ENCODE data around the gene LRRC4B. TPM values are rescaled to one million over a fixed set of nuclear protein-coding genes. Genes with fewer than 3 reads are reported as not detected.

The LRRC4B gene
- total and polyA plus RNA-seq, 12 donors = 0.07 to 24.1 (median 1.3) TPM

DNA sequence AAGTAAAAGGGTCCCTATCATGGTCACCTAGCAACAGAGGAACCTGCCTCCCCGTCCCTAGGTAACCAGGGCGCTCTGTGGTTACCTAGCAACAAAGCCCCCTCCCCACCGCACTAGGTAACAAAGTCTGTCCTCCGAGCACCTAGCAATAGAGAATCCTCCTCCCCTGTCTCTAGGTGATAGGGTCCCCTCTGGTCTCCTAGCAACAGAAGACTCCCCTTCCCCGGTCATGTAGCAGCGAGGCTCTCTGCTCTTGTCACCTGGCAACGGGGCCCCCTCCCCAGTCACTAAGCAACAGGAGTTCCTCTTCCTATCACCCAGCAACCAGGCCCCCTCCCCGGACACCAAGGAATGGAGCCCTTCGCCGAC, 57.6 kb downstream of the LRRC4B start:
- Histone ChIP-seq H3K4me3 (peak overlapping the region; percentile 39 to 76 (median 56)), H3K9me3 (replicated peaks in 1 of 3) (no peaks in the 10 kb centered on the region), H3K4me1 (replicated peaks in 1 of 2) (peaks cover 8% of the 10 kb centered on the region in 2 donors), H3K27ac (peak overlapping the region in 3 of 5 donors; percentile 11 to 78 (median 62)), H3K36me3 (replicated peaks in 1 of 2) (no peaks in the 10 kb centered on the region), H3K27me3 (no peaks in the 10 kb centered on the region)
- no peak for TF ChIP-seq POLR2A (IDR thresholded peaks at IDR 0.05)
- TF ChIP-seq, protein P1, sequence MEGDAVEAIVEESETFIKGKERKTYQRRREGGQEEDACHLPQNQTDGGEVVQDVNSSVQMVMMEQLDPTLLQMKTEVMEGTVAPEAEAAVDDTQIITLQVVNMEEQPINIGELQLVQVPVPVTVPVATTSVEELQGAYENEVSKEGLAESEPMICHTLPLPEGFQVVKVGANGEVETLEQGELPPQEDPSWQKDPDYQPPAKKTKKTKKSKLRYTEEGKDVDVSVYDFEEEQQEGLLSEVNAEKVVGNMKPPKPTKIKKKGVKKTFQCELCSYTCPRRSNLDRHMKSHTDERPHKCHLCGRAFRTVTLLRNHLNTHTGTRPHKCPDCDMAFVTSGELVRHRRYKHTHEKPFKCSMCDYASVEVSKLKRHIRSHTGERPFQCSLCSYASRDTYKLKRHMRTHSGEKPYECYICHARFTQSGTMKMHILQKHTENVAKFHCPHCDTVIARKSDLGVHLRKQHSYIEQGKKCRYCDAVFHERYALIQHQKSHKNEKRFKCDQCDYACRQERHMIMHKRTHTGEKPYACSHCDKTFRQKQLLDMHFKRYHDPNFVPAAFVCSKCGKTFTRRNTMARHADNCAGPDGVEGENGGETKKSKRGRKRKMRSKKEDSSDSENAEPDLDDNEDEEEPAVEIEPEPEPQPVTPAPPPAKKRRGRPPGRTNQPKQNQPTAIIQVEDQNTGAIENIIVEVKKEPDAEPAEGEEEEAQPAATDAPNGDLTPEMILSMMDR (IDR thresholded peaks at IDR 0.05) = no peak
- intact Hi-C loops (cut with DNase I) = no loop called here
- DNase-seq = no peak
- WGBS, 4 donors = 0 to 5% (median 3%) methylated on average over 1 to 10 of the region's 10 CpGs

DNA sequence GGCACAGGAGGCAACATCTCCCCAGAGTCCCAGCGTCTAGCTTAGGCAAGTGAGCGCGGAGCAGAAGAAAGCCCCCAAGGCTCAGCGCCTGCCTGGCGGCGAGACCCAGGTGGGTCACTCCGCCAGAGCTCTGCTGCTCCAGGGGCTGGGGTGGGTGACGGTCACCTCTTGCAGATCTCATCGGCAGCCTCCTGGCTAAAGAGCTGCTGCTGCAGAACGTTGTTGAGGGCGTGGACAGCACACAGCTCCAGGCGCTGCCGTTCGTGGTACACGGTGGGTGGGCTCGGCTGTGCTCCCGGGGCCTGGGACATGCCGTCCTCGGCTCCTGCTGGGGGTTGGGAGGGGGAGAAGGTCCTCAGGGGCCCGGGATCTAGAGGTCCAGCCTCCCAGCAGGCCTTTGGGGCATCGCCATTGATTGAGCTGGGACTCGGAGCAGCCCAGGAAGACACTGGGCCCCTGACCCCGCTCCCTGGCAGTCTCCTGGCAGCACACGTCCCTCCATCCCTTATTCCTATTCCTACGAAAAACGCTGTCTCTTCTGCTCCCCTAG, 58.0 kb downstream of the LRRC4B start:
- Histone ChIP-seq H3K4me1 (replicated peaks in 1 of 2) (peaks cover 8% of the 10 kb centered on the region in 2 donors), H3K4me3 (peak overlapping the region in 3 of 4 donors; percentile 39 to 69 (median 44)), H3K27ac (peak overlapping the region in 2 of 5 donors; percentile 11 to 78), H3K36me3 (replicated peaks in 1 of 2) (no peaks in the 10 kb centered on the region), H3K27me3 (no peaks in the 10 kb centered on the region), H3K9me3 (replicated peaks in 1 of 3) (no peaks in the 10 kb centered on the region)
- peak in 4 of 7 donors; percentile 17 to 68 (median 39) for DNase-seq
- WGBS, 4 donors = 49 to 96% (median 64%) methylated on average over 8 to 26 of the region's 26 CpGs
- intact Hi-C loops (cut with DNase I) = no loop called here
- TF ChIP-seq, protein P1 (IDR thresholded peaks at IDR 0.05) = no peak
- TF ChIP-seq POLR2A (IDR thresholded peaks at IDR 0.05) = no peak

DNA sequence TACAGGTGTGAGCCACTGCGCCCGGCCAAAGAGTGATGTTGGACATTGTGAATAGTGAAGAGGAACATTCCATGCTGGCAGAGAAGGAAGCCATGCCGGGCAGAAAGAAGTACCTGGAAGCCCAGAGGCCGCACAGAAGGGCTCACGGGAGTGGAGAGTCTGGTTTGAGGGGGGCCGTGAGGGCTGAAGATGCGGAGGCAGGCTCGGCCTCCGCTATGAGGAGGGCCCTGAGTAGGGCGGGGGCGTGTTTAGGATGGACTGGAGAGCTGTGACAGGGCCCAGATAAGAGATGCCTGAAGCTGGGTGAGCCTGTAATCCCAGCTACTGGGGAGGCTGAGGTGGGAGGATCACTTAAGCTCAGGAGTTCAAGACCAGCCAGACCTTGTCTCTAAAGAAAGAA, 58.9 kb downstream of the LRRC4B start:
- Histone ChIP-seq H3K4me3 (no peak overlapping the region), H3K9me3 (replicated peaks in 1 of 3) (no peaks in the 10 kb centered on the region), H3K27ac (no peak overlapping the region), H3K4me1 (replicated peaks in 1 of 2) (peaks cover 8% of the 10 kb centered on the region in 2 donors), H3K36me3 (replicated peaks in 1 of 2) (no peaks in the 10 kb centered on the region), H3K27me3 (no peaks in the 10 kb centered on the region)
- TF ChIP-seq, protein P1 (IDR thresholded peaks at IDR 0.05) = no peak
- no peak for TF ChIP-seq POLR2A (IDR thresholded peaks at IDR 0.05)
- no peak for DNase-seq
- intact Hi-C loops (cut with DNase I) = no loop called here
- 84 to 87% (median 86%) methylated on average over 11 of the region's 11 CpGs for WGBS, 4 donors

DNA sequence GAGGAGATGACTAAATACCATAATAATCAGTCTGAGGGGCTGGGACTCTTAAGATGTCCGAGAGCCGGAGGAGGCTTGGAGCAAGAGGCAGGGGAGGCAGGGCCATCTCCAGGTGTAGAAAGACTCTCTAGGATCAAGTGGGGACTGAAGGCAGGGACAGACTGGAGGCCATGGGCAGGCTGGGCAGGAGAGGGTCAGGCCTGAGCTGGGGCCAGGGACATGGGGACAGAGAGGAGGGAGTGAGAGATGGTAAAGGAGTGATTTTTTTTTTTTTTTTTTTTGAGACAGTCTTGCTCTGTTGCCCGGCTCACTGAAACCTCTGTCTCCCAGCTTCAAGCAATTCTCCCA, 59.4 kb downstream of the LRRC4B start:
- Histone ChIP-seq H3K4me1 (replicated peaks in 1 of 2) (peaks cover 8% of the 10 kb centered on the region in 2 donors), H3K9me3 (replicated peaks in 1 of 3) (no peaks in the 10 kb centered on the region), H3K4me3 (no peak overlapping the region), H3K36me3 (replicated peaks in 1 of 2) (no peaks in the 10 kb centered on the region), H3K27ac (no peak overlapping the region), H3K27me3 (no peaks in the 10 kb centered on the region)
- 86 to 97% (median 89%) methylated on average over 3 of the region's 3 CpGs for WGBS, 4 donors
- DNase-seq = no peak
- intact Hi-C loops (cut with DNase I) = no loop called here
- TF ChIP-seq POLR2A (IDR thresholded peaks at IDR 0.05) = no peak
- TF ChIP-seq, protein P1 (IDR thresholded peaks at IDR 0.05) = no peak

Measured in adrenal gland (tissue), 12 donors.